Brain microvascular endothelial cell (primary cell): Measurements from ENCODE around the gene ZNF385A.

ENCODE experiments used
- DNase-seq: peaks from one replicate; pipeline ENCODE4 v3.0.0-alpha.2; 2020
- H3K27ac ChIP-seq: fragments of 250-450 bp; sonication (Bioruptor Pico); 2 replicates; pipeline ENCODE4 v1.5.1; 2020; ENCODE audit warnings: mild to moderate bottlenecking, moderate library complexity
- H3K27me3 ChIP-seq: fragments of 250-450 bp; sonication (Bioruptor Pico); replicated peaks from 2 replicates; pipeline ENCODE4 v1.5.1; 2020; ENCODE audit warnings: mild to moderate bottlenecking
- H3K36me3 ChIP-seq: fragments of 250-450 bp; sonication (Bioruptor Pico); replicated peaks from 2 replicates; pipeline ENCODE4 v1.5.1; 2020; ENCODE audit warnings: mild to moderate bottlenecking
- H3K4me3 ChIP-seq: 2 replicates; pipeline ENCODE4 v1.5.1; 2011; ENCODE audit warnings: low read depth, mild to moderate bottlenecking, control low read depth, low read length, moderate library complexity
- in situ Hi-C: cut with HindIII; loops from 2 replicates; pipeline ENCODE4 v1.10.0; 2017; ENCODE audit warnings: low sequenced_read_pairs, low pct_ligation_motif_present
- TF ChIP-seq, protein P1 (sequence below): IDR thresholded peaks from 2 replicates; pipeline ENCODE4 v1.5.1; 2011; ENCODE audit warnings: low read depth, mild to moderate bottlenecking, moderate library complexity, low read length, control low read depth, inconsistent platforms; ENCODE audit errors: missing control alignments

The ZNF385A gene

DNA sequence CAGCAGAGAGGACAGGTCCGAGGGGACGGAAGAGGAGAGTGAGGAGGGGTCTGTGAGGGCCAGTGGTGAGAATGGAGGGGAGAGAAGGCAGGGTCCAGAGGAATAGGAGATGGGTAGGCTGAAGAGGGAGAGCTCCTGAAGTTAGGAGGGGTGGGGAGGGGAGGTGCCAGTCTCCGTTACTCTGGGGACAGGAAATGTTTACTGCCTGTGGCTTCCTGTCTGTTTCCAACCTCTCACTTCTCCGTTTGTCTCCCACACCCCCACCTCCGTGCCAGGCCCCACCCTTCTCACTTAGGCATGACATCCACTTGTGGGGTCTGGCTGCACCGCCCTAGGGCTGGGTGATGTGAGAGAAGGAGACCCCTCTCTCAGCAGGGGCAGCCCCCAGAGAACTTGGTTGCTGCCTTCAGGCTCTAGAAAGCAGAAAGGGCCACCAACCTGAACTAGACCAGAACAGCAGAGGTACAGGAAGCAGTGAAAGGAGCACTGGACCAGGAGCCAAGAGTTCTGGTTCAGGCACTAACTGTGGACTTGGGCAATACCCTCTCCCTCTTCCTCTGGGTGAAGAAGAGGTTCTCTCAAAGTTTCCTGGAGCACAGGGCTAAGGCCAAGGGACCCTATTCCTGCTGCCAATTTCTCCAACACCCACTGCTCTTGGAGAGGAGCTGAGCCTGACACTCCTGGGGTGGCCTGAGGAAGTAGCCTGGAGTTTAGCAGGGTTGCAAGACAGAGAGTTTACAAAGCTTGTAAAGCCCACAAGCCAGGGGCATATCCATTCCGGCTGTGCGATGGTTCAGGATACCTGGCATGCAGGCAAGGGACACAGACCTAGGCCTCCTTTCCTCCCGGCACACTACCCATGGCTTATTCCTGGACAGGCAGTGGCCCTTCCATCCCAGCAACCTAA is 29.0 kb upstream of the ZNF385A start:
- peak overlapping the region; percentile 84 for H3K27ac ChIP-seq
- H3K4me3 ChIP-seq = no peak overlapping the region
- in situ Hi-C loops = no loop called here
- TF ChIP-seq, protein P1, sequence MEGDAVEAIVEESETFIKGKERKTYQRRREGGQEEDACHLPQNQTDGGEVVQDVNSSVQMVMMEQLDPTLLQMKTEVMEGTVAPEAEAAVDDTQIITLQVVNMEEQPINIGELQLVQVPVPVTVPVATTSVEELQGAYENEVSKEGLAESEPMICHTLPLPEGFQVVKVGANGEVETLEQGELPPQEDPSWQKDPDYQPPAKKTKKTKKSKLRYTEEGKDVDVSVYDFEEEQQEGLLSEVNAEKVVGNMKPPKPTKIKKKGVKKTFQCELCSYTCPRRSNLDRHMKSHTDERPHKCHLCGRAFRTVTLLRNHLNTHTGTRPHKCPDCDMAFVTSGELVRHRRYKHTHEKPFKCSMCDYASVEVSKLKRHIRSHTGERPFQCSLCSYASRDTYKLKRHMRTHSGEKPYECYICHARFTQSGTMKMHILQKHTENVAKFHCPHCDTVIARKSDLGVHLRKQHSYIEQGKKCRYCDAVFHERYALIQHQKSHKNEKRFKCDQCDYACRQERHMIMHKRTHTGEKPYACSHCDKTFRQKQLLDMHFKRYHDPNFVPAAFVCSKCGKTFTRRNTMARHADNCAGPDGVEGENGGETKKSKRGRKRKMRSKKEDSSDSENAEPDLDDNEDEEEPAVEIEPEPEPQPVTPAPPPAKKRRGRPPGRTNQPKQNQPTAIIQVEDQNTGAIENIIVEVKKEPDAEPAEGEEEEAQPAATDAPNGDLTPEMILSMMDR = no peak
- peak; percentile 59 for DNase-seq
- no peaks in the 10 kb centered on the region for H3K27me3 ChIP-seq
- peaks cover 15% of the 10 kb centered on the region for H3K36me3 ChIP-seq

GRCh38 chr12:54412786-54413185 is 28.3 kb upstream of the ZNF385A start:
- TF ChIP-seq, protein P1 = no peak
- no peak overlapping the region for H3K4me3 ChIP-seq
- peaks cover 21% of the 10 kb centered on the region for H3K36me3 ChIP-seq
- no peaks in the 10 kb centered on the region for H3K27me3 ChIP-seq
- DNase-seq = no peak
- H3K27ac ChIP-seq = peak overlapping the region; percentile 84
- in situ Hi-C loops = no loop called here

DNA sequence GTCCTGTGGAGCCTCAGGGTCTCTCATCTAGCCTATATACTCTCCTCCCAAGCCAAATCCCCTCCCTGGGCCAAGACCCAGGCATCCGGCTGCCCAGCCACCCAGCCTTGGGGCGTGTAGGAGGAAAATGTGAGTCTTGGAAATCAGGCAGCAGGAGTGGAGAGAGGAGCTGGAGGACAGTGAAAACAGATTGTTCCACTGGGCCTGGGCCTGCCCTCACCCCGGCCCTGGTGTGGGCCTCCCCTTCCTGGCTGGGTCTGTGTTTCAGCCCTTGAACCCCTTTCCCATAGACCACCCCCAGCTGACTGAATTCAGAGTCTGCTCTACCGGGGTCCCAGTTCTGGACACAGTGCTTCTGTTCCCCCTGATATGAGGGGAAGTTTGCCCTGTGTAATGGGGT is 27.8 kb upstream of the ZNF385A start:
- Histone ChIP-seq H3K27ac (peak overlapping the region; percentile 84), H3K36me3 (peaks cover 26% of the 10 kb centered on the region), H3K4me3 (no peak overlapping the region), H3K27me3 (no peaks in the 10 kb centered on the region)
- no peak for DNase-seq
- in situ Hi-C loops = no loop called here
- TF ChIP-seq, protein P1 = no peak

DNA sequence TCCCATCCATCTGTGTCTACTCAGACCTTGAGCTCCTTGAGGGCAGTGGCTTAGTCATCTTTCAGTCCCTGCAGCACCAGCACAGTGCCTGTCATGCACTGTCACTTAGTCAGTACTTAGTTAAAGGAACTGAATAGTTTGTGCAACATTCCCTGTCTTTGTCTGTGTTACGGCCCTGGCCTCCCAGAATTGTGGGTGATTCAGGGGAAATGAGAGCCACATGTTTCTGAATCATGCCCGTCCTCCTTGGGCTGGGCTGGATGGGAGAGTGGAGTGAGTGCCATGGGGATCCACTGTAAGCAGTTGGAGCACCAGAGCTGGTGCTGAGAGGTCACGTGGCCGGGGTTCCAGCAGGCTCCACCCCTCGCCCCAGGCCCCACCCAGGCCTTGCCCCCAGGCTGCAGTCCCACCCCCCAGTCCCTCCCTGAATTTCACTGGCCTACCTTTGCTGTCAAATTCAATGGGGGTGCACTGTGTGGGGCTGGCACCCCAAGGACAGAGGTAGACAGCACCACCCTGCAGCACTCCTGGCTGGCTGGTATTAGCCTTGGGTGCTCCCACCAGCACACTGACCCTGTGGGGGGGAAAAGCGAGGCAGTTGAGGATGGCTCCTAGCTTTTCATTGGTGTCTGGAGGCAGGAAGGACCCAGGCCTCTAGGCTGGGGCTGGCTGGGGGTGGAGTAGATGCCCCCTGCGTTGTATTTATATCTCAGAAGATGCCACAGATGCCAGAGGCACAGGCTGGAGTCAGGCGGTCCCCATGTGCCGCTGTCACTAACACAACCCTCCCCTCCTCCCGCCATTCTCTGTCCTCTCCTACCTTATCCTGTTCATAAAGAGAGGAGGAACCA is 27.1 kb upstream of the ZNF385A start:
- in situ Hi-C loops = no loop called here
- Histone ChIP-seq H3K27ac (peak overlapping the region; percentile 84), H3K27me3 (no peaks in the 10 kb centered on the region), H3K4me3 (no peak overlapping the region), H3K36me3 (peaks cover 33% of the 10 kb centered on the region)
- peak; percentile 89 for DNase-seq
- TF ChIP-seq, protein P1 = no peak

DNA sequence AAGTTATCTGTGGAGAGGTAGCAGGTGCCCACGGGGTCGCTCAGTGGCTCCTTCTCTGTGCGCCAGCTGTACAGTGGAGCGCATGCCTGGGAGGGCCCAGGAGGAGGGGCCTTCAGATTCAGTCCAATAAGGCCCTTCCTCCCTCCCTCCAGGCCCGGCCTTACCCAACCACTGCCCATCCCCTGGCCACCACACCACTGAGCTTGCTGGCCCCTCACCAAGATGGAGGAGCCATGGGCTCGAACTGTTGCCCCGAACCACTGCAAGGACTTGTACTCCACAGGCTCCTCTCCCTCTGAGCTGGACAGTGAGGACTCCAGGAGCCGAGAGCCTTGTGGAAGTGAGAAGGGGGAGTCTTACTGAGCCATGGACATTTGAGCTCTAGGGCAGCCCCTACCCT is 24.7 kb upstream of the ZNF385A start:
- in situ Hi-C loops = no loop called here
- TF ChIP-seq, protein P1 = no peak
- no peak overlapping the region for H3K27ac ChIP-seq

More for the DNA sequence above, 24.7 kb upstream of the ZNF385A start:
- DNase-seq = no peak
- Histone ChIP-seq H3K36me3 (peaks cover 57% of the 10 kb centered on the region), H3K4me3 (no peak overlapping the region), H3K27me3 (no peaks in the 10 kb centered on the region)
